A549 treated with DMSO at 1 μM for 4 hours (cell line): ENCODE measurements around the gene PALMD. TPM values are rescaled to one million over a fixed set of nuclear protein-coding genes. Genes with fewer than 3 reads are reported as not detected.

Experiments
- total RNA-seq: library from RNA; stranded (reverse); fragments of 200-300 nt; extraction: Qiagen RNA extraction; gene quantifications from 5 replicates; pipeline ENCODE4 v1.2.3, GENCODE V29; 2022; ENCODE audit warnings: low read depth

The PALMD gene
- total RNA-seq, result 0.36 to 0.57 TPM (median 0.50 TPM) in 5 replicates

DNA sequence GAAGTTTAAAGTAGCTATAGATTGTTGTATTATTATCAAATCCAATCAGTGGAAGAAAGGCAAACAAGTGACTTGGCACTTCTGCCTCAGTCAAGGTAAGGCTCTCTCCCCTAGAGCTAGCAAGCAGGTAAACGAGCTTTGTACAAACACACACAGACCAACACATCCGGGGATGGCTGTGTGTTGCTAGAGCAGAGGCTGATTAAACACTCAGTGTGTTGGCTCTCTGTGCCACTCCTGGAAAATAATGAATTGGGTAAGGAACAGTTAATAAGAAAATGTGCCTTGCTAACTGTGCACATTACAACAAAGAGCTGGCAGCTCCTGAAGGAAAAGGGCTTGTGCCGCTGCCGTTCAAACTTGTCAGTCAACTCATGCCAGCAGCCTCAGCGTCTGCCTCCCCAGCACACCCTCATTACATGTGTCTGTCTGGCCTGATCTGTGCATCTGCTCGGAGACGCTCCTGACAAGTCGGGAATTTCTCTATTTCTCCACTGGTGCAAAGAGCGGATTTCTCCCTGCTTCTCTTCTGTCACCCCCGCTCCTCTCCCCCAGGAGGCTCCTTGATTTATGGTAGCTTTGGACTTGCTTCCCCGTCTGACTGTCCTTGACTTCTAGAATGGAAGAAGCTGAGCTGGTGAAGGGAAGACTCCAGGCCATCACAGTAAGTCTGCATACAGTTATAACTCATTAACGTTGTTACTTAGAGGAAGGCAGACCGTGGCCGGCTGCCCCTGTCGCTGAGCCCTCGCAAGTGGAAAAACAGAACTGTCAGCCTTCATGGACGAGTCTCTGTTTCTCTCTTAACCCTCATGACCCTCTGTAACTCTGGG lies at the start of gene PALMD:
Gene PALMD (plus strand): TSS at position 415 of the 833 bp plus-strand sequence. CDS start 205 bp downstream, at position 620.

Other genes with a start within 250 kb of the PALMD start
- 2.2 to 2.5 TPM (median 2.4 TPM) in 5 replicates for gene FRRS1, start 120.5 kb downstream of the PALMD start, total RNA-seq
- 2.9 to 4.9 TPM (median 4.2 TPM) in 5 replicates for gene AGL, start 204.2 kb downstream of the PALMD start, total RNA-seq